ENCODE measurements around the gene C1orf232.
A peak's percentile ranks its signal among the peaks of the same experiment; 100 is the strongest.

Gene C1orf232

DNA sequence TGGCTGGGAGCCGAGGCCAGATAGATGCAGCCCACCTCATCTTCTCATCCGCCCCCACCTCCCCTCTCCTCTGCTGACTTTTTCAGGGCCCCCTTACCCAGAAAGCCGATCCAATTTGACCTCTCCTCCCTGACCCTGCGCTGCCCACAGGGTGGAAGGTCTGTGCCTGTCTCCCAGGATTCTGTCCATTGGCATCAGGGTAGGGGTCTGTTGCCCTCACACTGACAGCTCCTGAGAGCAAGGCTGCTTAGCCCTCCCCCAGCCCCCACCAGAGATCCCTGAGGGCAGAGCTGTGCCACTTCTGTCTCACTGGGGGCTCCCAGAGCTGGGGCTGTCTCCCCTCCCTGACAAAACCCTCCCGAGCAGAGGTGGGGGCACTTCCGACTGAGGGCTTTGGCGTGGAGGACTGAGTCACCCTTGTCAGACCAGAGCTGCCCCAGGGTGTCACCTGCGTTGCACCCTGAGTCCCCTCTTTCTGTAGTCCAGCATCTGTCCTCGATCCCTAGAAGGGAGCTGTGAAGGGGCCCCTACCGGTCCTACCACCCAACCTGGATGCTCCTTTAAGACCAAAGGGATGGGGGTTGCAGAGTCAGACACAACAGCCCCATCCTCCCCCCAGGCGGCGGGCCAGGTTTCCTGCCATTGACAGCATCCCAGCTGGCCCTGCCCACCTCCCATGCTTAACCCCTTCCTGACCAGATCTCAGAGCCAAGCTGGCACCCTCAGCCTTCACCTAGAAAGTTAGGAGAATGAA lies 12.3 kb downstream of the C1orf232 start:
- DNase-seq (ENCODE audit: low spot score) = no peak

DNA sequence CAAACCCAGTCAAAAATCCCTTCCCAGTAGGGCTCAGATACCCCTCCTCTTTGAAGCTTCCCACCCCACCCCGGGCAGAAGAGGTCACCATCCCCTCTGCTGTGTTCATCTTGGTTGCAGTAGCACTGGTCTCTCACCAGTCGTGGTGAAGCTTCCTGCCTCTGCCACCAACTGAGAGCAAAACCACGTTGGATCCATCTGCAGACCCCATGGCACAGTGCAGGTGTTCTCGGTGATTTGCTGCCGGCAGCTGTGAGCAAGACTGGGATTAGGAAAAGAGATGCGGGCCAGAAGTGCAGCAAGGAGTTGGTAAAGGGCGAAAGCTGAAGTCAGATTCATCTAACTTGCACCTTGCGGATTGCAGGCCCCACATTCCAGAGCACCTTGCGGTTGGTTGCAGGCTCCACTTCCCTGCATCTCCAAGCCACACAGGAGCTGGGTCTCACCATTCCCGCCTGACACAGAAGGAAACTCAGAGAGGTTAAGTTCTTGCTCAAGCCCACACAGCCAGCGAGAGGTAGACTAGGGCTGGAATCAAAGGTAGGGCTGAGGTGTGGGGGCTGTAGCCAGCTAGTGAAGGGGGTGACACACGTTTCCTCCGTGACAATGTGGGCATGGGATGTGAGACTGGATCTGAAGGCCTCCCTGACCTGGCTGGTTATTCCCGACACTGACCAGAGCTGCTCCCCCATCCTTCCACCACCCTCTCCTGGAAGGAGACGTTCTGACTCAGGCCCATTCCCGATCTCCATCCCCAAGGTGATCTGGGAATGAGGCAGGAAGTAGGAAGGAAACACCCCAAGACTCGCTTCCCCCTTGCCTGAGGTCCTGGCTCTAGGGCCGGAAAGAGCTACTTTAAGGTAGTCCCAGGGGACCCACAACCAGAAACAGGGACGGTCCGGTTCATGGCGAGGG lies 13.1 kb downstream of the C1orf232 start:
- no peak for DNase-seq (ENCODE audit: low spot score)

DNA sequence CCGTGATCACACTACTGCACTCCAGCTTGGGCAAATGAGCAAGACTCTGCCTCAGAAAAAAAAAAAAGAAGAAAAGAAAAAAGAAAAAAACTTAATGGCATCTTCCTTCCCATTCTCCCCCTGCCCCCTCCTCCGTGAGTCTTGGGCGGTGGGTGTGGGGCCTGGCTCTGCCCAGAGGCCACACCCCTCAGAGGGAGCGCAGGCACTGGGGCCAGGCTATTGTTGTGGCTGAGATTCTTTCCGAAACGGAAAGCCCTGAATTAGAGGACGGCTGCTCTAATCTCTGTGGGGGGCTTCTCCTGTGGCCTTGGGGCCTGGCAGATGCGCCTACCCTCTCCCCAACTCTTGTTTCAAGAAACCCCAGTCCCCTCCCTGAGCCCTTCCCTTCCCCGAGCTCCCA lies 14.0 kb downstream of the C1orf232 start:
- DNase-seq (ENCODE audit: low spot score) = no peak

DNA sequence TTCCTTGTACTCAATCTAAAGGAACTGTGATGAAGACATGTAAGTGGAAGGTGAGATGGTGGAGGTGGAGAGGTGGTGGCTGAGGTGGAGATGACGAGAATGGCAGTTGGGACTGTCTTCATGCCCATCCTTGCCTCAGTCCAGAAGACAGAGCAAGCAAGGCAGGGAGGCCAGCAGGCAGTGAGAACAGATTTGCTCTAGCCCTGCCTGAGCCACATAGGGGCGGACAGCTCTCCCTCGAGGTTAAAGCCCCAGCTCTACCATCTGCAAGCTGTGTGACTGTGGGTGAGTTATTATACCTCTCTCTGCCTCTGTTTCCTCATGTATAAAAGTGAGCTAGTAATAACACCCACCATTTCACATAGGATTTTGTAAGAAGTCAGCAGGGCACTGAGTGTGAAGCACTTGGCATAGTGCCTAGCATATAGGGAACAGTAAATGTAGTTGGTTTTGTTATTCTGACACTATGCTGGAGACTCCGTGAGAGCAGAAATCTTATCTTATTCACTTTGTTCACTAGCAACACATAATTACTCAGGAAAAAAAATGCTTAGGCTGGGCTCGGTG lies 14.7 kb downstream of the C1orf232 start:
- no peak for DNase-seq (ENCODE audit: low spot score)

DNA sequence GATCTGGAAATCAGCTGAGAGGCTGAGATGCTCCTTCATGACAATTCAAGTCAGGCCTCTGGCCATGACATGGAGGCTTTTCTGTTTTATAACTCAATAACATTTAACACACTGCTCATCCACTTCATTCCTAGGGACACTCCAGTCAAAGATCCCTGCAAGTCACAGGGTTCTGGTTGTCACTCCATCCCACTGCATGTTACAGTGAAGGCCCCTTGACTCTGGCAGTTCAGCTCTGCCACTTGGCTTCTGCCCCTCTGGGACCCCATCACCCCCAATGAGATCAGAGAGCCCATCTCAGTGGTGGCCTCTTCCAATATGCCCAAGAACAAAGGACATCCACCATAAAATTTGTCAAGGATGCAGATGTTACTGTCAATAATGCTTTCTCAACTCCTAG lies 19.9 kb downstream of the C1orf232 start:
- DNase-seq (ENCODE audit: low spot score) = no peak

DNA sequence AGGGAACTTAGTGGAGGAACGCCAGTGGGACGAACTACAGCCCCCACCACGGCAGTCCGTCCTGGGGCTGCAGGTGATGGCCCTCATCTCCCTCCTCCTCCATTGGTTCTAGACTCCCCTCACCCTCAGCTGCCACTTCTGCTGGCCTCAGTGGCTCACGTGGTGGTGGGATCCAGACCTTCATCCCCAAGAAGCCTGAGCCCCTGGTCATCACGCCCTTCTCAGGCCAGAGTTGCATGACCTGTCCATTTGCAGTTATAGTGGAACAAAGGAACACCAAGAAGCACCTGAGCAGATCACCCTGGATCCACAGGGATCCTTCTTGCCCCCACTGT lies 22.8 kb downstream of the C1orf232 start:
- DNase-seq (ENCODE audit: low spot score) = no peak

DNA sequence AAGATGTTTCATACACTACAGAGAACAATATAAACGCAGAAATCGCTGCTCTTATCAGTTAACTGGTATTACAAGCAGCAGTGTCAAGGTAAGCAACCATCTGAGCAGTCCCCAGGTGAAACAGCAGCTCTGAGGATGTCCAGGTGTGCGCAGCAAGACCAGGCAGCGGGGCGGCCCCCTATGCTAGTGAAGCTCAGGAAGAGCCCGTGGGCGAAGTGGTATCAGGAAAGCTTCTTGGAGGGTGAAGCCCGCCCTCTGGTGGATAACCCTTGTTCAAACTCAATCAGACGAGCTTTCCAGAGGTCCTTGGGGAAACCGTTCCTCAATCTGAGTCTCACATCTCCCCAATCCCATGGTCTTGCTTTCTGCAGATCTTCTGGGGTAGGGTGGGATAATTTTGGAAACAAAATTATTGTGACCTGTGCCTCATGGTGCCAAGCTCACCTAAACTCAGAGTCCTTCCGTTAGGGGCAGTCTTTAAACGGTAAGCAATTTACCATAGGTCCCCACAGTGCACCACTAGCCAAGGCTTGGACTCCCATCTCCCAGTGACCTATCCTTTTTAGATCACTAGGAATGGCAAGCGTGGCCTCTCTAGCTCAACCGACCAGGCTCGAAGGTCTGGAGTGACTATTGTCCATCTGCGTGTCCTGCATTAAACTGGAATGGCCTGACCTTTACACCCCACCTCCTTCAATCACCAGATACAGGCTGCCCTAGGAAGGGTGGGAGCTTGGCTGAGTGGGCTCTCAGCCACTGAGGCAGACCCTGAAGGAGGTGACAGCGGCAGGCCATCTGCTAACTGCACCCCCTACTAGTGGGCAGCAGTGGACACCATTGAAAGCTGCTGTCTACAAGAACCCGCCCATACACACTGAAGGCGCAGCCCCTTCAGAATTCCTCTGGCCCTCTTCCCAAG lies 23.5 kb downstream of the C1orf232 start:
- DNase-seq (ENCODE audit: low spot score) = peak; percentile 83

DNA sequence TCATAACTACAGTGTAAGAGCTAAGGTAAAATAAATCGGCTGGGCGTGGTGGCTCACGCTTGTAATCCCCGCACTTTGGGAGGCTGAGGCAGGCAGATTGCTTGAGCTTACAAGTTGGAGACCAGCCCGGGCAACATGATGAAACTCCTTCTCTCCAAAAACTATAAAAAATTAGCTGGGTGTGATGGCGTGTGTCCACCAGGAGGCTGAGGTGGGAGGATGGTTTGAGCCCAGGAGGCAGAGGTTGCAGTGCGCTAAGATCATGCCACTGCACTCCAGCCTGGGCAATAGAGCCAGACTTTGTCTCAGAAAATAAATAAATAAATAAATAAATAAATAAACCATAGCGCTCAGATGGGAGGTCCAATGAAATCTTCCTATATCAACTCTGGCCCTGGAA lies 26.6 kb downstream of the C1orf232 start:
- no peak for DNase-seq (ENCODE audit: low spot score)

DNA sequence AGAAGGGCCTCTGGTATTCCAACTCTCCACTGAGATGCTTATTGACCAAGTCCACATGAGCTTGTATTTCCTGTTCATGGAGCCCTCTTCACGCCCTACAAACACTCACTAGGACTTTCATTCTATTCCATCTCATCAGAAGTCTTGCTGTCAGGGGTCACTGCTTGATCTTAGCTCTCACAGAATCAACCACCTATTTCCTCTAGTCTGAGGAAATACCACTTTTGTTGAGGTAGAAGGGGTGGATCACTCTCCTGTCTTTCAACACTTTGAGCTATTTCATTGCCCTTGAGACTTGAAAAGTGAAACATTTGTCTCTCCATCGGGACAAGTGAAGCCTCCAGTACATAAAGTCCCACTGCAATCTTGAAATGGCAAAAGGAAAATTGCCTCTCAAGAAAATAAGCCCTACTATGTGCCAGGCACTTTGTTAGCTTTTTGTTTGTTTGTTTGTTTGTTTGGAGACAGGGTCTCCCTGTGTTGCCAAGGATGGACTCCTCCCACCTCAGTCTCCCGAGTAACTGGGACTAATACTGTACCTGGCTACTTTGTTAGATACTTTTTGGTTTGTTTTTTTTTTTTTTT lies 29.7 kb downstream of the C1orf232 start:
- DNase-seq (ENCODE audit: low spot score) = no peak

DNA sequence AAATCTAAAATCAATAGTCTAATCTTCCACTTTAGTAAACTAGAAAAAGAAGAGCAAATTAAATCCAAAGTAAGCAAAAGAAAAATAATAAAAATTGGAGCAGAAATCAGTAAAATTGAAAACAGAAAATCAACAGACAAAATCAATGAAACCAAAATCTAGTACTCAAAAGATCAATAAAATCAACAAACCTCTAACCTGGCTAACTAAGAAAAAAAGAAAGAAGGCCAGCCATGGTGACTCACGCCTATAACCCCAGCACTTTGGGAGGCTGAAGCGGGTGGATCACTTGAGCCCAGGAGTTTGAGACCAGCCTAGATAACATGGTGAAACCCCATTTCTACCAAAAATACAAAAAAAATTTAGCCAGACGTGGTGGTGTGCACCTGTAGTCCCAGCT lies 34.3 kb downstream of the C1orf232 start:
- DNase-seq (ENCODE audit: low spot score) = no peak

DNA sequence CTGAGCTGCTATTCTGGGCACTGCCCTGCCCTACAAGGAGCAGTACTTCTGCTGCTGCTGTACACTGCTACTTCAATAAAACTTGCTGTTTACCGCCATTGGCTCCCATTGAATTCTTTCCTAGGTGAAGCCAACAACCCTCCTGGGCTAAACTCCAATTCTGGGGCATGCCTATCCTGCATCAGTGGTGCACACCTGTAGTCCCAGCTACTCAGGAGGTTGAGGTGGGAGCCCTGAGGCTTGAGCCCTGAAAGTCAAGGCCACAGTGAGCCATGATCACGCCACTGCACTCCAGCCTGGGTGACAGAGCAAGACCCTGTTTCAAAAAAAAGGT lies 36.0 kb downstream of the C1orf232 start:
- no peak for DNase-seq (ENCODE audit: low spot score)

DNA sequence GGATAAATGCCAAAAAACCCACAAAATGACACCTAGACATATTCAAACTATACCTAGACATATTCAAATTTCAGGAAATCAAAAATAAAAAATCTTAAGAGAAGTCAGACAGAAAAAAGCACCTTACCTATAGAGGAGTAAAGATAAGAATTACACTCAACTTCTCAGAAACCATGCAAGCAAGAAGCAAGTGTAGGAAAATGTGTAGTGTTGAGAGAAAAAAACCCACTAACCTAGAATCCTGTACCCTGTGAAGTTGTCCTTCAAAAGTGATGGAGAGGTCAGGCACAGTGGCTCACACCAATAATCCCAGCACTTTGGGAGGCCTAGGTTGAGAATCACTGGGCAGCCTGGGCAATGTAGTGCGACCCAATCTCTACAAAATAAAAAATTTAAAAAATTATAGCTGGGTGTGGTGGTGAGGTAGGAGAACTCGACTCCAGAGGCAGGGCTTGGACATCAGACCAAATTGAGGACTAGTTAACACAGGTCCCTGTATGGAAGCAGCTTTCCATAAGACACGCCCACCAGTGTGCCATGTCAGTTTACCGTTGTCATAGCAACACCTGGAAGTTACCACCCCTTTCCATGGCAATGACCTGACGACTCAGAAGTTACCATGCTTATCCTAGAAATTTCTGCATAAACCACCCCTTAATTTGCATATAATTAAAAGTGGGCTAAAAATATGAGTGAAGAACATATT lies 36.5 kb downstream of the C1orf232 start:
- DNase-seq (ENCODE audit: low spot score) = no peak

DNA sequence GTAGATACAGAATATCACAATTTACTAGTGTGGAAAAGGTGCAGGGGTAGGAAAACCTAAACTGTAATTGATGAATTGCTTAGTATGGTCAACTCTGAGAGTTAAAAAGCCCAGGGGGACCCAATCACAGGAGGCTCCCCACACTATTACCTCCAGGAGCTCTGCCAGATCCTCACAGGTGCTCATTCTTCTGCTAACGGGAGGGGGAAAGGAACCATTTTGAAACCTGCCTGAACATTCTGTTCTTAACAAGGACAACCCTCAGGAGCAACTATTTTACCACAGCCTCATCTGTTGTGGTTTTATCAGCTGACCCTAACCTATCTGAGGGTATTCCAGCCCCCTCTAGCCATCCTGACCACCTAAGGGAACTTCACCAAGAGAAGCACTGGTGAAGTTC lies 38.1 kb downstream of the C1orf232 start:
- no peak for DNase-seq (ENCODE audit: low spot score)

DNA sequence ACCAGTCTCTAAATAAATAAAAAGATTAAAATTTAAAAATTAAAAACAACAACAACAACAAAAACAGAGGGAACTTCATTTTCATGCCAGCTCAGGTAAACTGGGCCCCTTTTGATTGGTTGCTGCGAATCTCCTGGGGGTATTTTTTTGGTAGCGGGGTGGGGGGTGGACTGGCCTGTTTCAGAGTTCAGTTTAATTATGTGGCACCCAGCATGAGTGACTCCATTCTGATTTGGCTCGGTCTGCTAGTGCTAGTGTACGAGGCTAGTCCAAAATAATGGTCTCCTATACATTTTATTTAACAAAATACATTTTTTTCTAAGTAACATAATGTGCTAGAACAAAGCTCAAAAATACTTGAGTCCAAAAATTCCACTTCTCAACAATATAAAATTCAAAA lies 39.0 kb downstream of the C1orf232 start:
- DNase-seq (ENCODE audit: low spot score) = no peak

DNA sequence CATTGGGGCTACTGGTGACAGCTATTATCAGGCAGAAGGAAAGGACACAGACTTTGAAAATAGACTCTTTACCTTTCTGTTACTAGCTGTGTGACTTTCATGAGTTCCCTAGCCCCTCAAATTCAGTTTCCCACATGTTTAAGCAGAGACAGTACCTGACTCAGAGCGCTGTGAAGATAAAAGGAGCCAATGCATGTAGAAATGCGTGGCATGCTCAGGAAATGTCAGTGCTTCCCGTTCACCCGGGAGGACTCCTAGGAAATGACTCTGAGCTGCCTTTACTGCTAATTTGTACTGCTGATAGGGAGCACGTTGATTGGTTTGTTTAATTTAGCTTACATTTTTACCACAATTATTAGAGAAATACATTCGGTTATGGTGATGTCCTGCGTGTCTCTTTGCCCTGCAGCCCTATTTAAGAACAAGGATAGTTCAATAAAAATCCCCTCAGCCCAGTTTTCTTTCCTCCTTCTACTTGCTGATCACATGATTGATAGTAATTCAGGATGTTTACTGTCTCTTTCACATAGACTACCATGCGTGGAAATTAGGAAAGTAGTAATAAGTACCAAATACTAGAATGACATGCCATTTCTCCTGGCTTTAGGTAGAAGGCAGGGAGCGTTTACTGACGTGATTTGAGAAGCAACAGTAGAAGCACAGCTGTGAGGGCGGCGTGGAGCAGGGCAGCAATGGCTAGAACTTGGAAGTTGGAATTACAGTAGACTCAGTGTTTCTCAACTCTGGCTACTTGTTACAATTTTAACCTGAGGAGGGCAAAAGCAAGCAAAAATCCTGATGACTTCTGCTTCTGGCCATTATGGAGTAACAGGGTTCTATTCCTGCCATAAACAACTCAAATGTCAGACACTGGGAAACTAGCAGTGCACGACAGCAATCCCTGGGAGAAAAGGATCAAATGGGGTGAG lies 41.3 kb downstream of the C1orf232 start:
- no peak for DNase-seq (ENCODE audit: low spot score)

DNA sequence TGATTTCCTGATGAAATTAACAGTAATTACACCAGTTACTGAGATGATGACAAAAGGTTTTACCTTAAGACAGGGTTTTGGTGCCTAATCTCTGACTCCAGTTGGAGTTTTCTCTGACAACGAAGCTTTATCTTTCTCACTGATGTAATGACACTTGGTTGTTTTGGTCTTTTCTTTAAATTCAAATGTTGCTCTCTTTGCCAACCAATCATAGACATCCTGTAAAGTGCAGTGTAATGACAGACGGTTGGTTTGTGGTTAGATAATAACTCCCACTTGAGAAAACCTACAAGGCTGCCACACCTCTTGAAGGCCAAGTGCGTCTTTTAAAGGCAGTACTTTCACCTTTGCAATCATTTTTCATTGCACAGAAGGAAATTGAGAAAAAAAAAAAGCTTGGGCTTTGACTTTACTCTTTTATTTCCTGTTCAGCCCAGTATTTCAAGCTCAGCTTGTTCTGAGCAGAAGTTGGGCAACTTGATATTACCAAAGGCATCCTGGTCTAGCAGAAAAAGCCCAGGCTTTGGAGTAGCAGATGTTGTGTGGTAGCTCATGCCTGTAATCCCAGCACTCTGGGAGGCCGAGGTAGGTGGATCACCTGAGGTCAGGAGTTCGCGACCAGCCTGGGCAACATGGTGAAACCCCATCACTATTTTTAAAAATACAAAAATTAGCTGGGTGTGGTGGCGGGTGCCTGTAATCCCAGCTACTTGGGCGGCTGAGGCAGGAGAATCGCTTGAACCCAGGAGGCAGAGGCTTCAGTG lies 42.3 kb downstream of the C1orf232 start:
- DNase-seq (ENCODE audit: low spot score) = no peak

DNA sequence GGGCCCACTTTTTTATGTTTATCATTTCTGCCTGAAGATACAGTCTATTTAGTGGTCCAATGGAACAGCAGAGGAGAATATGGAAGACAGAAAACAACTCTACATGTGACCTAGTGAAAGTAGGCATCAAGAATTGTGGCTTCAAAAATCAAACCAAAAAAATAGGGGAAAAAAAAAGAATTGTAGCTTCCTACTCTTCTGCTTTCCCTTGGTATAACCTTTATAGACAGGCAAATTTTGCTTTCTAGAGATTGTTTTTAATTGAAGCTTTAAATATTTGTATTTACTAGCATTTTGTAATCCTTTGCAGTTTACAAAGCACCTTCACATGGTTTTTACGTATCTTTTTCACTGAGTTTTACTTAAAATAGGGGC lies 42.8 kb downstream of the C1orf232 start:
- no peak for DNase-seq (ENCODE audit: low spot score)

DNA sequence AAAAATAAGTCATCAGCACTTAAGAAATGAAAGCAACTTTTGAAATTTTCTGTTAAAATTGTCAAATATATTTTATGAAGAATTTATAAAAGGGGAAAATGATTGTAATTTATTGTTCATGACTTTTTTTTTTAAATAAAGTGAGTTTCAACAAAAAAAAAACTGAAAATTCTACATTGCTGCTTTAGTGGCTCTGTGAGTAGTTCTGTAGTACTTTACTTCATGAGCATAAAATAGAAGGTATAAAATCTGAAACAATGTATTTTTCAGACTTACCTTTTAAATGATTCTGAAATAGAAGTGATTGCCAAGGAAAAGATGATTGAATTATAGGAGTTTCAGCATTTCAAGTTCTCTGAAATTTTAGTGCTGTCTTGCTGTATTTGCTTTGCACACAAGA lies 43.4 kb downstream of the C1orf232 start:
- DNase-seq (ENCODE audit: low spot score) = no peak
